ENCODE measurements around the gene FRMD4B. TPM values are rescaled to one million over a fixed set of nuclear protein-coding genes. Genes with fewer than 3 reads are reported as not detected.

The FRMD4B gene
- total and polyA plus RNA-seq, 10 of the 15 experiments (the other 5 are each of a cell fraction or from before 2014, with no cell fraction given): 3.9 to 11.4 (median 8.0) TPM

DNA sequence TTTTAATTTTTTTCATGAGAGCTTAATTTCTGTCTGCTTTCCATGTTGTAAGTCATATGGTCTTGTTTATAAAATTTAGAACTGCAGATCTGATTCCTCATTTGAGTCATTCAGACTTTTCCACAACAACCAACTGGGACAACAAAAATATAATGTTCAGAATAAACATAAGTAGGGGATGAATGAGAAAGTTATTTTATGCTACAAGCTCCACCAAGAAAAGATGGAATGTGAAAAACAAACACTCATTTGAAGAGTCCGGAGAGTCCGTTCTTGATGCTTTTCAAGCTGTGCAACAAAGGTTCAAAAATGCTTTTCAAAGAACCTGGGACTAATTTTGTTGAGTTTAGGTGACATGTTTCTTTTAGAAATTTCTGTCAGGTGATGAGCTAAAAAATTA lies 9.2 kb downstream of the FRMD4B start:
- ChIA-PET POLR2A (no interaction called here), SMC1A (ENCODE audit: uncharacterized antibody, unreplicated experiment) (interaction anchor here (1.1 to 2.0 kb wide), 5 partner anchors 33 to 257 kb away, joined by 3 to 7 read pairs (median 4); no protein-coding TSS in a partner anchor), CTCF (interaction anchor here (0.8 to 4.1 kb wide), 6 partner anchors 8 to 49 kb away, joined by 3 to 18 read pairs (median 6); no protein-coding TSS in a partner anchor), RAD21 (ENCODE audit: unreplicated experiment) (no interaction called here)
- H3K9ac ChIP-seq (ENCODE audit: control insufficient read depth, insufficient read depth, low read length): no peak overlapping the region
- BruUV-seq (replicated peaks): no TSS peak
- in situ Hi-C loops (cut with MboI) (no loop called here), intact Hi-C loops (cut with micrococcal nuclease; ENCODE audit: unreplicated experiment) (no loop called here)
- no peak overlapping the region for H2AFZ ChIP-seq (ENCODE audit: control insufficient read depth, low read depth, low read length)
- WGBS (ENCODE audit: insufficient coverage, insufficient replicate concordance, low lambda C conversion rate, missing lambda C conversion rate): 97% methylated on average over 2 of the region's 2 CpGs
- ATAC-seq (no peak), FAIRE-seq (no peak), DNase-seq (ENCODE audit: low read depth, low spot score) (no peak)
- no peaks in the 10 kb centered on the region for H3K36me3 ChIP-seq (ENCODE audit: control insufficient read depth in 2 of 2, insufficient read depth in 2 of 2, low read length in 1 of 2)
- no peaks in the 10 kb centered on the region for H3K4me1 ChIP-seq (ENCODE audit: control insufficient read depth, insufficient read depth, low read length)
- H3K4me3 ChIP-seq: no peak overlapping the region
- H3K4me2 ChIP-seq (ENCODE audit: control insufficient read depth, insufficient read depth): no peak overlapping the region
- no peaks in the 10 kb centered on the region for H4K20me1 ChIP-seq (ENCODE audit: control insufficient read depth, insufficient read depth)
- H3K27ac ChIP-seq (ENCODE audit: control insufficient read depth, insufficient read depth): no peak overlapping the region
- no peaks in the 10 kb centered on the region; a peak in 1 of 4 replicates for H3K27me3 ChIP-seq (replicated peaks in 1 of 2; ENCODE audit: control insufficient read depth in 2 of 2, insufficient read depth in 2 of 2, low read length in 1 of 2)
- H3K9me3 ChIP-seq (replicated peaks; ENCODE audit: control insufficient read depth, insufficient read depth, low read length): no peaks in the 10 kb centered on the region; the same call in 2 of the 3 replicates
- no peaks in the 10 kb centered on the region for H3K79me2 ChIP-seq (ENCODE audit: control insufficient read depth, insufficient read depth, low read length)
- TF ChIP-seq POLR2AphosphoS2 (IDR thresholded peaks at IDR 0.05; ENCODE audit: low read depth, low read length) (no peak), RAD21 (IDR thresholded peaks at IDR 0.05; ENCODE audit: insufficient read depth, low read depth, low read length) (no peak), ZSCAN29 (IDR thresholded peaks at IDR 0.05) (no peak), FOXM1 (IDR thresholded peaks at IDR 0.05; ENCODE audit: low read depth, low read length) (no peak), NRF1 (conservative IDR thresholded peaks at IDR 0.05; ENCODE audit: low read depth, low read length) (no peak), KDM1A (IDR thresholded peaks at IDR 0.05; ENCODE audit: borderline replicate concordance) (no peak), EED (IDR thresholded peaks at IDR 0.05; ENCODE audit: low read depth) (no peak), TARDBP (IDR thresholded peaks at IDR 0.05; ENCODE audit: borderline replicate concordance) (no peak), ATF7 (IDR thresholded peaks at IDR 0.05; ENCODE audit: low read depth) (no peak), RFX5 (IDR thresholded peaks at IDR 0.05; ENCODE audit: low read depth, low read length) (no peak), CBX3 (IDR thresholded peaks at IDR 0.05; ENCODE audit: borderline replicate concordance, low read depth) (no peak), PML (IDR thresholded peaks at IDR 0.05; ENCODE audit: low read length) (no peak), STAT3 (IDR thresholded peaks at IDR 0.05; ENCODE audit: low read depth, low read length) (no peak)
- TF ChIP-seq, protein P1, sequence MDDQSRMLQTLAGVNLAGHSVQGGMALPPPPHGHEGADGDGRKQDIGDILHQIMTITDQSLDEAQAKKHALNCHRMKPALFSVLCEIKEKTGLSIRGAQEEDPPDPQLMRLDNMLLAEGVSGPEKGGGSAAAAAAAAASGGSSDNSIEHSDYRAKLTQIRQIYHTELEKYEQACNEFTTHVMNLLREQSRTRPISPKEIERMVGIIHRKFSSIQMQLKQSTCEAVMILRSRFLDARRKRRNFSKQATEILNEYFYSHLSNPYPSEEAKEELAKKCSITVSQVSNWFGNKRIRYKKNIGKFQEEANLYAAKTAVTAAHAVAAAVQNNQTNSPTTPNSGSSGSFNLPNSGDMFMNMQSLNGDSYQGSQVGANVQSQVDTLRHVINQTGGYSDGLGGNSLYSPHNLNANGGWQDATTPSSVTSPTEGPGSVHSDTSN (IDR thresholded peaks at IDR 0.05; ENCODE audit: insufficient replicate concordance, low read depth, low read length): no peak
- TF ChIP-seq, protein P2, sequence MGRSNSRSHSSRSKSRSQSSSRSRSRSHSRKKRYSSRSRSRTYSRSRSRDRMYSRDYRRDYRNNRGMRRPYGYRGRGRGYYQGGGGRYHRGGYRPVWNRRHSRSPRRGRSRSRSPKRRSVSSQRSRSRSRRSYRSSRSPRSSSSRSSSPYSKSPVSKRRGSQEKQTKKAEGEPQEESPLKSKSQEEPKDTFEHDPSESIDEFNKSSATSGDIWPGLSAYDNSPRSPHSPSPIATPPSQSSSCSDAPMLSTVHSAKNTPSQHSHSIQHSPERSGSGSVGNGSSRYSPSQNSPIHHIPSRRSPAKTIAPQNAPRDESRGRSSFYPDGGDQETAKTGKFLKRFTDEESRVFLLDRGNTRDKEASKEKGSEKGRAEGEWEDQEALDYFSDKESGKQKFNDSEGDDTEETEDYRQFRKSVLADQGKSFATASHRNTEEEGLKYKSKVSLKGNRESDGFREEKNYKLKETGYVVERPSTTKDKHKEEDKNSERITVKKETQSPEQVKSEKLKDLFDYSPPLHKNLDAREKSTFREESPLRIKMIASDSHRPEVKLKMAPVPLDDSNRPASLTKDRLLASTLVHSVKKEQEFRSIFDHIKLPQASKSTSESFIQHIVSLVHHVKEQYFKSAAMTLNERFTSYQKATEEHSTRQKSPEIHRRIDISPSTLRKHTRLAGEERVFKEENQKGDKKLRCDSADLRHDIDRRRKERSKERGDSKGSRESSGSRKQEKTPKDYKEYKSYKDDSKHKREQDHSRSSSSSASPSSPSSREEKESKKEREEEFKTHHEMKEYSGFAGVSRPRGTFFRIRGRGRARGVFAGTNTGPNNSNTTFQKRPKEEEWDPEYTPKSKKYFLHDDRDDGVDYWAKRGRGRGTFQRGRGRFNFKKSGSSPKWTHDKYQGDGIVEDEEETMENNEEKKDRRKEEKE (IDR thresholded peaks at IDR 0.05): no peak
- TF ChIP-seq, protein P3, sequence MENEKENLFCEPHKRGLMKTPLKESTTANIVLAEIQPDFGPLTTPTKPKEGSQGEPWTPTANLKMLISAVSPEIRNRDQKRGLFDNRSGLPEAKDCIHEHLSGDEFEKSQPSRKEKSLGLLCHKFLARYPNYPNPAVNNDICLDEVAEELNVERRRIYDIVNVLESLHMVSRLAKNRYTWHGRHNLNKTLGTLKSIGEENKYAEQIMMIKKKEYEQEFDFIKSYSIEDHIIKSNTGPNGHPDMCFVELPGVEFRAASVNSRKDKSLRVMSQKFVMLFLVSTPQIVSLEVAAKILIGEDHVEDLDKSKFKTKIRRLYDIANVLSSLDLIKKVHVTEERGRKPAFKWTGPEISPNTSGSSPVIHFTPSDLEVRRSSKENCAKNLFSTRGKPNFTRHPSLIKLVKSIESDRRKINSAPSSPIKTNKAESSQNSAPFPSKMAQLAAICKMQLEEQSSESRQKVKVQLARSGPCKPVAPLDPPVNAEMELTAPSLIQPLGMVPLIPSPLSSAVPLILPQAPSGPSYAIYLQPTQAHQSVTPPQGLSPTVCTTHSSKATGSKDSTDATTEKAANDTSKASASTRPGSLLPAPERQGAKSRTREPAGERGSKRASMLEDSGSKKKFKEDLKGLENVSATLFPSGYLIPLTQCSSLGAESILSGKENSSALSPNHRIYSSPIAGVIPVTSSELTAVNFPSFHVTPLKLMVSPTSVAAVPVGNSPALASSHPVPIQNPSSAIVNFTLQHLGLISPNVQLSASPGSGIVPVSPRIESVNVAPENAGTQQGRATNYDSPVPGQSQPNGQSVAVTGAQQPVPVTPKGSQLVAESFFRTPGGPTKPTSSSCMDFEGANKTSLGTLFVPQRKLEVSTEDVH (IDR thresholded peaks at IDR 0.05; ENCODE audit: low read depth, partially characterized antibody): no peak
- TF ChIP-seq, protein P4, sequence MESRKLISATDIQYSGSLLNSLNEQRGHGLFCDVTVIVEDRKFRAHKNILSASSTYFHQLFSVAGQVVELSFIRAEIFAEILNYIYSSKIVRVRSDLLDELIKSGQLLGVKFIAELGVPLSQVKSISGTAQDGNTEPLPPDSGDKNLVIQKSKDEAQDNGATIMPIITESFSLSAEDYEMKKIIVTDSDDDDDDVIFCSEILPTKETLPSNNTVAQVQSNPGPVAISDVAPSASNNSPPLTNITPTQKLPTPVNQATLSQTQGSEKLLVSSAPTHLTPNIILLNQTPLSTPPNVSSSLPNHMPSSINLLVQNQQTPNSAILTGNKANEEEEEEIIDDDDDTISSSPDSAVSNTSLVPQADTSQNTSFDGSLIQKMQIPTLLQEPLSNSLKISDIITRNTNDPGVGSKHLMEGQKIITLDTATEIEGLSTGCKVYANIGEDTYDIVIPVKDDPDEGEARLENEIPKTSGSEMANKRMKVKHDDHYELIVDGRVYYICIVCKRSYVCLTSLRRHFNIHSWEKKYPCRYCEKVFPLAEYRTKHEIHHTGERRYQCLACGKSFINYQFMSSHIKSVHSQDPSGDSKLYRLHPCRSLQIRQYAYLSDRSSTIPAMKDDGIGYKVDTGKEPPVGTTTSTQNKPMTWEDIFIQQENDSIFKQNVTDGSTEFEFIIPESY (IDR thresholded peaks at IDR 0.05): no peak
